CD4-positive, alpha-beta T cell treated with Interleukin-6 at 100 ng/mL for 8 hours (primary cell): ENCODE results near the gene SLC35F6.
"Not testable (repeated sequence)": the region's sequence is repeated elsewhere in the genome, so short reads cannot be mapped to it uniquely, and the experiment has no call there.

Source experiments
- DNase-seq: peaks from one replicate; pipeline ENCODE4 v3.0.0-alpha.2; 2020; ENCODE audit warnings: mixed read lengths, low spot score

Gene SLC35F6

GRCh38 chr2:26730549-26731344 is 33.3 kb upstream of the SLC35F6 start:
- no peak for DNase-seq

GRCh38 chr2:26731714-26732113 is 32.4 kb upstream of the SLC35F6 start:
- DNase-seq, result no peak

GRCh38 chr2:26732446-26732845 is 31.6 kb upstream of the SLC35F6 start:
- no peak for DNase-seq

- no peak for DNase-seq
These were observed 30.7 kb upstream of the SLC35F6 start for GRCh38 chr2:26733413-26733812.

- DNase-seq, result no peak
These were observed 29.0 kb upstream of the SLC35F6 start for GRCh38 chr2:26735097-26735496.

GRCh38 chr2:26735883-26736588 is 28.0 kb upstream of the SLC35F6 start:
- DNase-seq, result no peak

- DNase-seq, result no peak
These were observed 26.9 kb upstream of the SLC35F6 start for GRCh38 chr2:26737221-26737620.

- no peak for DNase-seq
These were observed 25.6 kb upstream of the SLC35F6 start for GRCh38 chr2:26738481-26738880.

- no peak for DNase-seq
These were observed 24.6 kb upstream of the SLC35F6 start for GRCh38 chr2:26739514-26739913.

GRCh38 chr2:26740346-26740745 is 23.7 kb upstream of the SLC35F6 start:
- no peak for DNase-seq

GRCh38 chr2:26740890-26741302 is 23.2 kb upstream of the SLC35F6 start:
- no peak for DNase-seq

- no peak for DNase-seq
These were observed 21.9 kb upstream of the SLC35F6 start for GRCh38 chr2:26742048-26742770.

- no peak for DNase-seq
These were observed 20.2 kb upstream of the SLC35F6 start for GRCh38 chr2:26743852-26744251.

GRCh38 chr2:26744953-26745352 is 19.1 kb upstream of the SLC35F6 start:
- no peak for DNase-seq

GRCh38 chr2:26745609-26746327 is 18.3 kb upstream of the SLC35F6 start:
- DNase-seq, result peak; percentile 65

- DNase-seq, result no peak
These were observed 17.1 kb upstream of the SLC35F6 start for GRCh38 chr2:26746934-26747333.

GRCh38 chr2:26749787-26750420 is 14.2 kb upstream of the SLC35F6 start:
- DNase-seq, result not testable (repeated sequence)

GRCh38 chr2:26750467-26750866 is 13.6 kb upstream of the SLC35F6 start:
- not testable (repeated sequence) for DNase-seq

- DNase-seq, result no peak
These were observed 11.4 kb upstream of the SLC35F6 start for GRCh38 chr2:26752656-26753055.

GRCh38 chr2:26754539-26754938 is 9.5 kb upstream of the SLC35F6 start:
- DNase-seq, result no peak

GRCh38 chr2:26754972-26755670 is 9.0 kb upstream of the SLC35F6 start:
- no peak for DNase-seq
